RWPE2 (cell line): ENCODE data around the gene ARHGAP44.

Source experiments
- ATAC-seq: fragments of 200-7000 bp; cut with Tn5 transposase; 3 replicates; pipeline ENCODE4 v1.9.1; 2021; ENCODE audit warnings: low read depth
- DNase-seq: peaks from one replicate; pipeline ENCODE4 v3.0.0-alpha.2; 2020; ENCODE audit warnings: low spot score
- H3K27ac ChIP-seq: fragments of 450-650 bp; 2 replicates; pipeline ENCODE4 v1.5.1; 2017; ENCODE audit warnings: mild to moderate bottlenecking; ENCODE audit not compliant: poor library complexity, severe bottlenecking
- H3K27me3 ChIP-seq: fragments of 250-450 bp; sonication (Bioruptor Pico); 2 replicates; pipeline ENCODE4 v1.5.1; 2021; ENCODE audit warnings: mild to moderate bottlenecking, moderate library complexity; ENCODE audit not compliant: insufficient read depth, poor library complexity, severe bottlenecking
- H3K36me3 ChIP-seq: fragments of 250-450 bp; sonication (Bioruptor Pico); 2 replicates; pipeline ENCODE4 v1.5.1; 2020; ENCODE audit warnings: low read depth, mild to moderate bottlenecking, moderate library complexity
- H3K4me1 ChIP-seq: fragments of 250-450 bp; sonication (Bioruptor Pico); 2 replicates; pipeline ENCODE4 v1.5.1; 2021; ENCODE audit warnings: mild to moderate bottlenecking, moderate library complexity; ENCODE audit not compliant: insufficient read depth, poor library complexity, severe bottlenecking
- H3K4me3 ChIP-seq: fragments of 250-450 bp; sonication (Bioruptor Pico); 2 replicates; pipeline ENCODE4 v1.5.1; 2021; ENCODE audit warnings: mild to moderate bottlenecking, moderate library complexity; ENCODE audit not compliant: severe bottlenecking
- H3K9me3 ChIP-seq: fragments of 250-450 bp; sonication (Bioruptor Pico); 2 replicates; pipeline ENCODE4 v1.5.1; 2021; ENCODE audit warnings: mild to moderate bottlenecking, moderate library complexity; ENCODE audit not compliant: severe bottlenecking
- TF ChIP-seq, protein P1 (sequence below): fragments of 450-650 bp; IDR thresholded peaks from one replicate; pipeline ENCODE4 v1.5.1; 2017; ENCODE audit warnings: mild to moderate bottlenecking, moderate library complexity; ENCODE audit not compliant: poor library complexity, severe bottlenecking

The ARHGAP44 gene

DNA sequence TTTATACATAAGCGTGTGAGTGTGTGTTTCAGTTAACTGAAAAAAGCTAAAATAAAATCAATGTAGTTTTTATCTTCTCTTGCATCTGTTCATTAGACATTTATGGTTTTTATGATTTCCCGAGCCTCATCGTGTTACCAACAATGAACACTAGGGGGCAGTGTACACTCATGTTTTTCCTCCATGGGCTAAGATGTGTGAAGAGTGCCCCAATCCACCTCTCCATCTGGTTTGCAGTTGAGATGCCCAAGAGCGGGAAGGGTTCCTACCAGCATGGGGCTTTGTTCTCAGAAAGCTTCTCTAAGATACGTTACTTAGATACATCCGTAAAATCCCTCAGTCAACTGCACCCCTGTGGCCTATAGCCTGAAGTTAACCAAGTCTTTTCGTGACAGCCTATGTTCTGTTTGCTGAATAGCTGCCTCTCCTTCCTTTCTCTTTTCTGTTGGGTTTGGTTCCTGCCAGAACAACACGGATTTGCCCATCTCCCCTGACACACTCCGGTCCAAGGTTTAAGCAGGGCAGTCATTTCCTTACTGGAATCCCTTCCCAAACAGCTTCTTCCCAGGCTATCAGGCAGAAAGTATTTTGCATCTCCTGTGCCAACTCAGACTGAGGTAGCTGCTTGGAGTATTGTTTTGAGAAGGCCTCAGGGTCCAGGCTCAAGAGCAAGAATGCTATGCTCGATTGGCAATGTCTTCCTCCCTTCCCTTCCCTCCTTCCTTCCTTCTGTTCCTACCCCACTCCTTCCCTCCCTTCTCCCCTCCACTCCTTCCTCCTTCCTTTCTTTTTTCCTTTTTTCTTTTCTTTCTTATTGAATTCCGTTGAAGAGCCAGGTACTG, 241.4 kb downstream of the ARHGAP44 start:
- ATAC-seq = 0 out of 3 replicates have a peak, but pooled peaks have one; percentile 25
- DNase-seq = no peak
- no peaks in the 10 kb centered on the region for H3K27me3 ChIP-seq
- TF ChIP-seq, protein P1, sequence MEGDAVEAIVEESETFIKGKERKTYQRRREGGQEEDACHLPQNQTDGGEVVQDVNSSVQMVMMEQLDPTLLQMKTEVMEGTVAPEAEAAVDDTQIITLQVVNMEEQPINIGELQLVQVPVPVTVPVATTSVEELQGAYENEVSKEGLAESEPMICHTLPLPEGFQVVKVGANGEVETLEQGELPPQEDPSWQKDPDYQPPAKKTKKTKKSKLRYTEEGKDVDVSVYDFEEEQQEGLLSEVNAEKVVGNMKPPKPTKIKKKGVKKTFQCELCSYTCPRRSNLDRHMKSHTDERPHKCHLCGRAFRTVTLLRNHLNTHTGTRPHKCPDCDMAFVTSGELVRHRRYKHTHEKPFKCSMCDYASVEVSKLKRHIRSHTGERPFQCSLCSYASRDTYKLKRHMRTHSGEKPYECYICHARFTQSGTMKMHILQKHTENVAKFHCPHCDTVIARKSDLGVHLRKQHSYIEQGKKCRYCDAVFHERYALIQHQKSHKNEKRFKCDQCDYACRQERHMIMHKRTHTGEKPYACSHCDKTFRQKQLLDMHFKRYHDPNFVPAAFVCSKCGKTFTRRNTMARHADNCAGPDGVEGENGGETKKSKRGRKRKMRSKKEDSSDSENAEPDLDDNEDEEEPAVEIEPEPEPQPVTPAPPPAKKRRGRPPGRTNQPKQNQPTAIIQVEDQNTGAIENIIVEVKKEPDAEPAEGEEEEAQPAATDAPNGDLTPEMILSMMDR = peak; percentile 77
- H3K4me1 ChIP-seq = no peaks in the 10 kb centered on the region
- no peak overlapping the region for H3K4me3 ChIP-seq
- no peak overlapping the region for H3K27ac ChIP-seq
- H3K9me3 ChIP-seq = no peaks in the 10 kb centered on the region
- H3K36me3 ChIP-seq = no peaks in the 10 kb centered on the region

DNA sequence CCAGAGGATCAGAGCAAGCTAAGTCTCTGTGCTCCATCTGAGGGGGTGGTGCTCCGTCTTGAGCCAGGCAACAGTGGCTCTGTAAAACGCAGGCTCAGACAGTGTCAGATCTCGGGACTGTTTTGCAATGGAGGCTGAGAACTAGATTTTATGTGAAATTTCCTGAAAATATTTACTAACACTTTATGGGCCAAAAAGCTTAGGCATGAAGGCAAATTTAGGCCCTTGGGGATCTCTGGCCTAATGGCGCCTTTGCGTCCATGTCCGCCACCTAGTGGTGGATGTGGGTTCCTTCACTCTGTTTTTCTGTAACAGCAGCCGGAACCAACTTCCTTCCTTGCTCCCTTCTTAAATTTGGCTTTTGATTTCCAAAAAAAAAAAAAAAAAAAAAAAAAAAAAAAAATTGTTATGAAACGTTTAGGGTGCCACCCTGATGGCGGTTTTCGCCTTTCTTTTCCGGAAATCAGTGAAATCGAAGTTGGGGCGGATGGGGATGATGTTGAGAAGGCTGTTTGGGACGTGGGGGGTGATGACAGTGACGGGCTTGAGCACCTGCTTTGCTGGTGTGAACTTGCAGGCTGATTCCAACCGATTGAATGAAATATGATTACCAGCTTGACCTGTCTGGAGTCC, 242.5 kb downstream of the ARHGAP44 start:
- Histone ChIP-seq H3K4me1 (no peaks in the 10 kb centered on the region), H3K9me3 (no peaks in the 10 kb centered on the region), H3K27ac (no peak overlapping the region), H3K36me3 (no peaks in the 10 kb centered on the region), H3K4me3 (no peak overlapping the region), H3K27me3 (no peaks in the 10 kb centered on the region)
- no peak for DNase-seq
- 0 out of 3 replicates have a peak, but pooled peaks have one; percentile 29 for ATAC-seq
- TF ChIP-seq, protein P1 = peak; percentile 80

DNA sequence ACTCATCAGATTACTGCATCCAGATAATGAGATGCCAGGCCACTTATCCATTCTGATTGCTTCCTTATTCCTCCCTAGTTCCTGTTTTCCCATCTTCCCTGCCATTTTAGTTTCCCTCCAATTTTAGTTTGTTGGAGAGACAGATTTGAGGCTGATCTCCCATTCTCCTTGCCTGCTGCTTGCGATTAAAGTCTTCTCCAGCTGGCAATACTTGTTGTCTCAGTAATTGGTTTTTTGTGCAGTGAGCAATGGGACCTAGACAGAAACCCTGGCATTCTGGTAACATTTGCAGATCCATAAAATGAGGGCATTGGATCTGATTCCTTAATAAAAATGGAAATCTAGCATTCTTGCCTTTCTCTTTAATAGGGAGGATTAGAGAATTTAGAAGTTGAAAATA, 246.1 kb downstream of the ARHGAP44 start:
- ATAC-seq (no peak), DNase-seq (no peak)
- H3K27ac ChIP-seq = no peak overlapping the region

DNA sequence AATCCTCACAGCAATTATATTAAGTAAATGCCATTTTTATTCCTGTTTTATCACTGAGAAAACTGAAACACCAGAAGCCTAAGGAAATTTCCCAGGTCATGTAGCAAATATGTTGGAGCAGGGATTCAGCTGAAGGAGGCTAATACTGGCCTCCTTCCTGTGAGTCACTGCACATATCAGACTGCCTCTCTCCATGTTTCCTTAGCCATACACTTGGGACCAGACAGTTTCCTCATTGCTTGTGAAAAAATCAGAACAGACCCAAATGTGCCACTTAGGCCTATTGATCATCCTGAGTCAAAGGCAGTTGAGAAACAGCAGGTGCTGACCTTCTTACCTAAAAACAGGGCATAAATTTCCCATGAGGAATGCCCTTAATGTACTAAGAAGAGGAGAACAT, 247.5 kb downstream of the ARHGAP44 start:
- no peak overlapping the region for H3K4me3 ChIP-seq
- no peaks in the 10 kb centered on the region for H3K9me3 ChIP-seq
- DNase-seq = no peak
- no peak overlapping the region for H3K27ac ChIP-seq
- H3K27me3 ChIP-seq = no peaks in the 10 kb centered on the region
- H3K4me1 ChIP-seq = no peaks in the 10 kb centered on the region
- no peaks in the 10 kb centered on the region for H3K36me3 ChIP-seq
- TF ChIP-seq, protein P1 = no peak
- ATAC-seq = no peak

More for the DNA sequence above, 246.1 kb downstream of the ARHGAP44 start:
- TF ChIP-seq, protein P1 = no peak
- Histone ChIP-seq H3K27me3 (no peaks in the 10 kb centered on the region), H3K9me3 (no peaks in the 10 kb centered on the region), H3K4me1 (no peaks in the 10 kb centered on the region), H3K4me3 (no peak overlapping the region), H3K36me3 (no peaks in the 10 kb centered on the region)
